ENCODE results near the gene NUP188. TPM values are rescaled to one million over a fixed set of nuclear protein-coding genes. Genes with fewer than 3 reads are reported as not detected.

NUP188 gene, protein sequence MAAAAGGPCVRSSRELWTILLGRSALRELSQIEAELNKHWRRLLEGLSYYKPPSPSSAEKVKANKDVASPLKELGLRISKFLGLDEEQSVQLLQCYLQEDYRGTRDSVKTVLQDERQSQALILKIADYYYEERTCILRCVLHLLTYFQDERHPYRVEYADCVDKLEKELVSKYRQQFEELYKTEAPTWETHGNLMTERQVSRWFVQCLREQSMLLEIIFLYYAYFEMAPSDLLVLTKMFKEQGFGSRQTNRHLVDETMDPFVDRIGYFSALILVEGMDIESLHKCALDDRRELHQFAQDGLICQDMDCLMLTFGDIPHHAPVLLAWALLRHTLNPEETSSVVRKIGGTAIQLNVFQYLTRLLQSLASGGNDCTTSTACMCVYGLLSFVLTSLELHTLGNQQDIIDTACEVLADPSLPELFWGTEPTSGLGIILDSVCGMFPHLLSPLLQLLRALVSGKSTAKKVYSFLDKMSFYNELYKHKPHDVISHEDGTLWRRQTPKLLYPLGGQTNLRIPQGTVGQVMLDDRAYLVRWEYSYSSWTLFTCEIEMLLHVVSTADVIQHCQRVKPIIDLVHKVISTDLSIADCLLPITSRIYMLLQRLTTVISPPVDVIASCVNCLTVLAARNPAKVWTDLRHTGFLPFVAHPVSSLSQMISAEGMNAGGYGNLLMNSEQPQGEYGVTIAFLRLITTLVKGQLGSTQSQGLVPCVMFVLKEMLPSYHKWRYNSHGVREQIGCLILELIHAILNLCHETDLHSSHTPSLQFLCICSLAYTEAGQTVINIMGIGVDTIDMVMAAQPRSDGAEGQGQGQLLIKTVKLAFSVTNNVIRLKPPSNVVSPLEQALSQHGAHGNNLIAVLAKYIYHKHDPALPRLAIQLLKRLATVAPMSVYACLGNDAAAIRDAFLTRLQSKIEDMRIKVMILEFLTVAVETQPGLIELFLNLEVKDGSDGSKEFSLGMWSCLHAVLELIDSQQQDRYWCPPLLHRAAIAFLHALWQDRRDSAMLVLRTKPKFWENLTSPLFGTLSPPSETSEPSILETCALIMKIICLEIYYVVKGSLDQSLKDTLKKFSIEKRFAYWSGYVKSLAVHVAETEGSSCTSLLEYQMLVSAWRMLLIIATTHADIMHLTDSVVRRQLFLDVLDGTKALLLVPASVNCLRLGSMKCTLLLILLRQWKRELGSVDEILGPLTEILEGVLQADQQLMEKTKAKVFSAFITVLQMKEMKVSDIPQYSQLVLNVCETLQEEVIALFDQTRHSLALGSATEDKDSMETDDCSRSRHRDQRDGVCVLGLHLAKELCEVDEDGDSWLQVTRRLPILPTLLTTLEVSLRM (N-terminal part only)
- 76.9 and 103 TPM in 2 replicates for total RNA-seq

GRCh38 chr9:128947527-128948301 is at the start of gene NUP188, which contains the start of gene DOLK:
NUP188 (plus strand) TSS chr9:128947699; CDS start chr9:128947720, 21 bp downstream.
DOLK (minus strand) TSS chr9:128947603; CDS start chr9:128947303, 300 bp downstream.
- peak; percentile 100 for DNase-seq
- POLR2A ChIA-PET, result interaction anchor here (0.5 to 1.7 kb wide), 14 partner anchors 10 to 577 kb away, joined by 3 to 12 read pairs (median 4); partner anchors contain the start of genes ENDOG, MIGA2, SH3GLB2 and URM1

GRCh38 chr9:128898382-128898781 is 49.1 kb upstream of the NUP188 start:
- Mint-ChIP-seq H3K27me3 (no peaks in the 10 kb centered on the region), H3K36me3 (ENCODE audit: low read depth) (peaks cover 27% of the 10 kb centered on the region), H3K4me1 (peaks cover 60% of the 10 kb centered on the region), H3K4me3 (no peak overlapping the region), H3K27ac (peak overlapping the region; percentile 41), H3K9me3 (no peaks in the 10 kb centered on the region)
- DNase-seq, result no peak
- ChIA-PET POLR2A (no interaction called here), CTCF (no interaction called here)
- no peak for TF ChIP-seq CTCF (IDR thresholded peaks at IDR 0.05)
- no peak for ATAC-seq (ENCODE audit: low read depth)
- intact Hi-C loops (cut with micrococcal nuclease), result no loop called here

More at GRCh38 chr9:128947527-128948301, at the start of gene NUP188, which contains the start of gene DOLK:
- ATAC-seq (ENCODE audit: low read depth), result peak; percentile 86
- Mint-ChIP-seq H3K27me3 (no peaks in the 10 kb centered on the region), H3K4me3 (peak within 1 kb of the TSS; percentile 98), H3K27ac (peak within 1 kb of the TSS; percentile 97), H3K36me3 (ENCODE audit: low read depth) (peaks cover 36% of the 10 kb centered on the region), H3K4me1 (peaks cover 30% of the 10 kb centered on the region), H3K9me3 (no peaks in the 10 kb centered on the region)
- CTCF ChIA-PET, result no interaction called here
- no peak for TF ChIP-seq CTCF (IDR thresholded peaks at IDR 0.05)
- intact Hi-C loops (cut with micrococcal nuclease), result loop anchor here (1.0 to 10.0 kb wide), 3 partner anchors 66 to 243 kb away; partner anchors contain the start of genes ENDOG, KYAT1 and PKN3

DNA sequence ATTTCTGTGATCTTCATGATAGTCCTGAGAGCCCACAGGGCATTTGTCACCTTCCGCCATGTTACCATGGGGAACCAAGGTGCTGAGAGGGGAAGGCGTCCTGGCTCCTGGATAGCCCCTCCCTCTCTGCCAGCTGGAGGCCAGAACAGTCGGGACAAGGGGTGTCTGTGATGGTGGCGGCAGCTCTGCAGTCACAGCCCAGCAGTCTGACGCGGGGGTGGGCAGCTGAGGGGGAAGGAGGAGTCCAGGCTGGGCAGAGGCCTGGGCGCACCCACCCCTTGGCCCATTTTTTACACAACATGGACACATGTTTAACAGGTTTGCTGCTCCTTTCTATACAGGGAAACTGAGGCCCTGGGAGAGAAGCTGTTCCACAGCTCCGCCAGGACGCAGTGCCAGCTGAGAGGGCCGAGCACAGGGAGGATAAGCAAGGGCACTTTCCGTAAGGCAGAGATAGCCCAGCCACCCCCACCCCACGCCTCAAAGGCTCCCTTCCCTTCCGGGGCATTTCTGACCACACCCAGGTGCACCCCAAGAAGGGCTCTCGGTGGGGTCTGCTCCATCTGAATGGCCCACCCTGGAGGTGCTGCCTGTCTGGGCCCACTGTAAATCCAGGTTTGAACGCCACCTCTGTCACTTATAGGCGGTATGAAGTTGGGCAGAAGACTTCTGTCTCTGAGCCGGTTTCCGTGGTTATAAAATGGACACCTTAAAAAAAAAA is 48.5 kb upstream of the NUP188 start:
- DNase-seq (no peak), ATAC-seq (ENCODE audit: low read depth) (no peak)
- Mint-ChIP-seq H3K4me3 (no peak overlapping the region), H3K9me3 (no peaks in the 10 kb centered on the region), H3K27ac (peak overlapping the region; percentile 84), H3K27me3 (no peaks in the 10 kb centered on the region), H3K36me3 (ENCODE audit: low read depth) (peaks cover 23% of the 10 kb centered on the region), H3K4me1 (peaks cover 60% of the 10 kb centered on the region)
- intact Hi-C loops (cut with micrococcal nuclease), result no loop called here
- TF ChIP-seq CTCF (IDR thresholded peaks at IDR 0.05), result no peak
- POLR2A ChIA-PET, result no interaction called here
- CTCF ChIA-PET, result no interaction called here

- no peak for DNase-seq
- Mint-ChIP-seq H3K4me3 (no peak overlapping the region), H3K27me3 (no peaks in the 10 kb centered on the region), H3K36me3 (ENCODE audit: low read depth) (peaks cover 22% of the 10 kb centered on the region), H3K9me3 (no peaks in the 10 kb centered on the region), H3K27ac (peak overlapping the region; percentile 84), H3K4me1 (peaks cover 60% of the 10 kb centered on the region)
- no peak for TF ChIP-seq CTCF (IDR thresholded peaks at IDR 0.05)
- intact Hi-C loops (cut with micrococcal nuclease), result no loop called here
- no peak for ATAC-seq (ENCODE audit: low read depth)
- ChIA-PET POLR2A (no interaction called here), CTCF (no interaction called here)
Measured at GRCh38 chr9:128899566-128900322, 47.8 kb upstream of the NUP188 start.

Measured in activated B cell treated with CpG ODN at 0.5 μM for 24 hours (primary cell).